CD4-positive, alpha-beta T cell treated with Interleukin-4 for 4 hours (primary cell): ENCODE results near the gene CHMP4B.

Experiments used
- DNase-seq: peaks from one replicate; pipeline ENCODE4 v3.0.0-alpha.2; 2020

Gene CHMP4B

GRCh38 chr20:33841436-33841799 is 30.3 kb downstream of the CHMP4B start:
- no peak for DNase-seq

- no peak for DNase-seq
Measured at GRCh38 chr20:33842346-33842745, 31.2 kb downstream of the CHMP4B start.

DNA sequence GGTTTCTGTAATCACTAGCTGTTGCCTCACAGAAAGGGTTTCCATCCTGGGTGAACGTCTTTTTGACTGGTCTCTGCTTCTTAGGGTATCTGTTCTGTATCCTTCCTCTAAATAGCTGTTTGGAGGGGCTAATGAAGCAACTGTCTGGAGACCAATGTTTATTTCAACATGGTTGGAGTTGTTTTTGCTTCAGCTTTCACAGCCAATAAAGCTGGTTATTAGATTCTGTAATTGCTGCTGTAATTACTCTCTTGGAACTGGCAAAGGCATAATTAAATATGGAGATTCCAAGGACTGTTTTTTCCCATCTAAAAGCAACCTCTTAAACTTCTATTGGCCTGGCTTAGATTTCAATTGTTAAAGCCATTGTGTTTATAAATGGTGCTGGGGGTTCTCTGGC is 31.9 kb downstream of the CHMP4B start:
- no peak for DNase-seq

DNA sequence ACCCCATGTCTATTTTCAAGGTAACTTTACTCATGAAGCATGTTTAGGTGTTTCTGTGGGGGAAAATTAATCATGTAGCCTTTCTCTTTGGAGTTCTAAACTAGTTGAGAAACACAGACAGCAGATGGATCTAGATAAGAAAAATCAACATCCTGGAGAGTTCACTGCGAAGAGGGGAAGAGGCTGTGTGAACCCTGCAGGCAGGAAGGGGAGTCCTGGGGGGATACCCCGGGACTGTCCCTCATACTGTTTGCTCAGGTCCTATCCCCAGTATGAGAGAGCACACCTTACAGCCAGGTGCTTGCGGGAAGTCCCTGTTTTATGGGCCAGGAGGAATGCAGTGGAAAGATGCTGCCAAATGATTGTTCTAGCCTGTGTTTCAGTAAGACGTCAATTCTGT is 32.7 kb downstream of the CHMP4B start:
- DNase-seq: peak; percentile 28

- no peak for DNase-seq
Measured at GRCh38 chr20:33846291-33846935, 35.3 kb downstream of the CHMP4B start.

DNA sequence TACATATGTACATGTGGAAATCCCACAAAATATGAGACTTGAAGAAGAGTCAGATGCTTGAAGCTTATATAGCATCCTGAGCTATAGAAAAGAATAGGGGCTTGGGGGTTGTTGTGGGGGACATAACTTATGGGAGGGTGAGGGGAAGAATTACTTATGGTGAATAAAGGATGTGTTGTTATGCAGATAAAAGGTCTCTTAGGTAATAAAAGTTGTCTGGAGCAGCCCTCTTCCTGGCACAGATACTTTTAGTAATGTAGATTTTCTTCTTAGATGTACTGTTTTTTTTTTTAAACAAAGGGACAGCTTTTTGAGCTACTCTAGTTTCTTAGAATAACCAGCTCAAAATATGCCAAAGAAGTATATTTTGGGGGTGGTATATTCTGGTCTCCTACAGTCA is 35.9 kb downstream of the CHMP4B start:
- DNase-seq: no peak

GRCh38 chr20:33848391-33848790 is 37.2 kb downstream of the CHMP4B start:
- no peak for DNase-seq

DNA sequence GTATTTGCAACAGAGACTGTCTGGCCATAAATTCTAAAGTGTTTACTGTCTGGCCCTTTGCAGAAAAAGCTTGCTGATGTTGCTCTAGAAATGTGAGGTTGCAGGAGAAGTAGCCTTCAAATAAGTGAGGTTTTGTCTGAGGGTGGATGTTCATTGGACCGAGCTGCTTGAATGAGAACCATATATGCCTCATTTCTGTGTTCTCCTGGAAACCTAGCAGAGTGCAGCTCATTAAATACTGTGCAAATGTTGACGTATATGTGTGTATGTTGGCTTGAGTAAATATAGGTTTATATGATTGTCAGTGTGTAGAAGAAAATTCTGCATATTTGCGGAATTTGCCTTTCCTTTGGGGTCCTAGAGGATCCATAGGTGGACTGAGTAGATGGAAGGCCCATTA is 39.0 kb downstream of the CHMP4B start:
- DNase-seq: no peak

DNA sequence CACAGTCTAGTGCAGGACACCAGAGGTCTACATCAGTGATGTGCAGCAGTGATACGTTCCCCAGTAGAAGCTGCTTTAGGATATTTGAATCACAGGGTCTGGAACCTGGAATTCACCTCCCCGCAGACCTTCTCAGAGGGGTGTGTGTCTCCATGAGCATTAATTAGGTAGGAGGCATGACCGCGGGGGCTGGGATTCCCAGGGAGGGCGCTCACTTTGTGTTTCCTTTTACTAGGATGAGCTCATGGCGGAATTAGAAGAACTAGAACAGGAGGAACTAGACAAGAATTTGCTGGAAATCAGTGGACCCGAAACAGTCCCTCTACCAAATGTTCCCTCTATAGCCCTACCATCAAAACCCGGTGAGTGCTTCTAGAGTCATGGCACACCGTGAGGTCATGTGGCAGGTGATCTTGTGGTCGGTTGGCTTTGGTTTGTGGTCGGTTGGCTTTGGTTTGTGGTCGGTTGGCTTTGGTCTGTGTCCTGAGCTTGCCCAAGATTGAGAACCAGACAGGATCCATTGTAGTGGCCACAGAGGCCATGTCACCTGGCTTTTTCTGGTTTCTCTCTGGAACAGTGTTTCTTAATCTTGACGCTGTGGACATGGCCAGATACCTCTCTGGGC is 40.8 kb downstream of the CHMP4B start:
- no peak for DNase-seq

DNA sequence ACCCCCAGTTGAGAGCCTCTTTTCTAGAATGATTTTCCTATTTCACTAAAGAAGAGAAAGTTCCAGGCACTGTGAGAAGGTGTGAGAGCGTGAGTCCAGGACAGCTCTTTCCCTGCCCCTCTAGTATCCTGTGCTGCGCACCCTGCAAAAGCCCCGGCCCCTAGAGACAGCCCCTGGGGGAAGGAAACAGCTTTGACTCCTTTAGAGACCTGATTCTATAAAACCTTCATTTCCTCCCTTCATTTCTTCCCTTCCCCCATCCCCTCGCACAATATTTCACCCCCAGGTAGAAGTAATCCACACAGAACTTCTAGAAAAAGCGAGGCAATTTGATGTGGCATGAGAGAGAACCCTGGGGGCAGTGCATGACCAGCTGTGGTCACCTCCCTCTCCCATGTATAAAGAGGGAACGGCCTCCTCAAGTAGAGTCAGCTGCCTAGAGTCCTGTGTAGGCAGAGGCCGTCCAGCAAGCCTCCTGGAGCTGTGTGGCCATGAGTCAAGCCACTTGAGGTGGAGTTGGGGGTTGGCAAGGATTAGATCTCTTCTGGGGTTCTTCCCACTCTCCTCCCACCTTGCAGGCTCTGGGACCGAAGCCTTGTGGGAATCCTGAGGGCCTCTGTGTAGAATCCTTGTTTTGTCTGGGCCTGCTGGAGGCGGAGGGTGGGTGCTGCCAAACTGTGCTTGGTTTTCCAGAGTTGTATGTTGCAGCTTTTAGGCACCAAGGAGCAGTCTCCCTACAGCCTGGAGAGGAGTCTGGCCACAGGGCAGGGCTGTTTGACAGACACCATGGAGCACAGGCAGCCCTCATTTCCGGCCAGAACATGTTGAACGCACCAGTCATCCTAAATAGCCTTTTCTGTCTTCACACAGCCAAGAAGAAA is 41.7 kb downstream of the CHMP4B start:
- DNase-seq: no peak

DNA sequence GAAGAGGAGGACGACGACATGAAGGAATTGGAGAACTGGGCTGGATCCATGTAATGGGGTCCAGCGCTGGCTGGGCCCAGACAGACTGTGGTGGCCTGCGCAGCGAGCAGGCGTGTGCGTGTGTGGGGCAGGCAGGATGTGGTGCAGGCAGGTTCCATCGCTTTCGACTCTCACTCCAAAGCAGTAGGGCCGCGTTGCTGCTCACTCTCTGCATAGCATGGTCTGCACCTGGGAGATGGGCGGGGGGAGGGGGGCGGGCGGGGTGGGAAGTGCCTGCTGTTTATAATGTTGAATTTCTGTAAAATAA is 42.3 kb downstream of the CHMP4B start:
- no peak for DNase-seq

- no peak for DNase-seq
Measured at GRCh38 chr20:33857722-33858563, 46.8 kb downstream of the CHMP4B start.

- no peak for DNase-seq
Measured at GRCh38 chr20:33858666-33859065, 47.5 kb downstream of the CHMP4B start.

- peak; percentile 4 for DNase-seq
Measured at GRCh38 chr20:33859157-33859695, 48.1 kb downstream of the CHMP4B start.

DNA sequence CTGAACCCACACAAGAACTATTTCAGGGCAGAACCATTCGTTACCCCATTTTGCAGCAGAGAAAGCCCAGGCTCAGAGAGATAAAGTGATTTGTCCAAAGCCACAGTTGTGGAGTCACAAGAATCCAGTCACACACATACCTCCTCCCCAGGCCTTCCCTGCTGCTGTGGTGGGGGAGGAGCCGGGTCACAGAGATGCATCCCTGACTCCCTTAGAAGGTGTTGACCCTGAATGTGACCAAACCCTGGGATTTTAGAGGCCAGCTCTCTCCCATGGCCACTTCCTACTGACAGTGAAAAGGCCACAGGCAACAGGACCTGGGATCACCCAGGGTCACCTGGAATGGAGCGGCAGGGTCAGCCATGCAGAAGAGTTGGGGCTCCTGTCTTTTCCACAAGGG is 48.6 kb downstream of the CHMP4B start:
- DNase-seq: no peak

DNA sequence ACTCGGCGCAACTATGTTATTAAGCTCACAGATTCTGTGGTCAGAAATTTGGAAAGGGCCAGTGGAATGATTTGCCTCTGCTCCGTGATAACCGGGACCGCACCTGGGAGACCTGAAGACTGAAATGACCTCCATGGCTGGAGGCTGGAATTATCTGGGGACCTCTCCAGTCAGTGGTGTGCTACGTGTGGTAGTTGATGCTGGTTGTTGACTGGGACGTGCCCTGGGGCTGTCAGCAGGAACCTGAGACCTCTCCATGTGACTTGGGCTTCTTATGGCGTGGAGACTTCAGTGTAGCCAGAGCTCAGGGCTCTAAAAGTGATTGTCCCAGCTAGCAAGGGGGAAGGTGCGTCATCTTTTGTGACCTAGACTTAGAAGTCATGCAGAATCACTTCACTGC is 50.3 kb downstream of the CHMP4B start:
- DNase-seq: no peak

DNA sequence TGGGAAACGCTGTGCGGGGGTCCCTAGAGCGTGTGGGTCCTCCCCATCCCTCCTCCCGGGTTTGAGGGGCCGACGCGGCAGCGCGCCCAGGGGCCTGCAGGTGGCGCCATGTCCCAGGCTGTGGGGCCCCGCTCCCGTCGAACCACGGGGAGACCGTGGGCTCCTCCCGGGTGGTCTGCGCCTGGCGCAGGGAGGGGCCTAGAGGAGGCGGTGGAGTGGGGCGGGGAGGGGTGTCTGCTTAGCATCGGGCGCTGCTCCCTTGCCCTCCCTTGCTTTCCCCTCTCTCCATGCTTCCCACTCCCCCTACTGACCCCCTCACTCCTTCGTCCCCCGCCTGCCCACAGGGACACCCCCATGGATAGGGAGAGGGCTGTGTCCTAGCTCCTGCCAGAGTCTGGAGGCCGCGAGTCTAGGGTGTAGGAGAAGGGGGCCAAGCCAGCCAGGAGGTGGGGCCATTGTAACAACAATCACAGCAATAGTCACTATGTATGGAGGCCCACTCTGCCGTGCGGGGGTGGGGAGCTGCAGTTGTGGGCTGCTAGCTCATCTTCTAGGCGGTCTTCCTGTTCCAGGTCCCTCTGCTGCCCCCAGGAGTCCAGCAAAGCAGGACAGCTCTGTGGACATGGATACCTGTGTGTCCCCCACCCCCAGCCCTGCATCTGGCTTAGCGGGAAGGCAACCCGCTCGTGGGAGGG is 51.7 kb downstream of the CHMP4B start:
- DNase-seq: peak; percentile 15

DNA sequence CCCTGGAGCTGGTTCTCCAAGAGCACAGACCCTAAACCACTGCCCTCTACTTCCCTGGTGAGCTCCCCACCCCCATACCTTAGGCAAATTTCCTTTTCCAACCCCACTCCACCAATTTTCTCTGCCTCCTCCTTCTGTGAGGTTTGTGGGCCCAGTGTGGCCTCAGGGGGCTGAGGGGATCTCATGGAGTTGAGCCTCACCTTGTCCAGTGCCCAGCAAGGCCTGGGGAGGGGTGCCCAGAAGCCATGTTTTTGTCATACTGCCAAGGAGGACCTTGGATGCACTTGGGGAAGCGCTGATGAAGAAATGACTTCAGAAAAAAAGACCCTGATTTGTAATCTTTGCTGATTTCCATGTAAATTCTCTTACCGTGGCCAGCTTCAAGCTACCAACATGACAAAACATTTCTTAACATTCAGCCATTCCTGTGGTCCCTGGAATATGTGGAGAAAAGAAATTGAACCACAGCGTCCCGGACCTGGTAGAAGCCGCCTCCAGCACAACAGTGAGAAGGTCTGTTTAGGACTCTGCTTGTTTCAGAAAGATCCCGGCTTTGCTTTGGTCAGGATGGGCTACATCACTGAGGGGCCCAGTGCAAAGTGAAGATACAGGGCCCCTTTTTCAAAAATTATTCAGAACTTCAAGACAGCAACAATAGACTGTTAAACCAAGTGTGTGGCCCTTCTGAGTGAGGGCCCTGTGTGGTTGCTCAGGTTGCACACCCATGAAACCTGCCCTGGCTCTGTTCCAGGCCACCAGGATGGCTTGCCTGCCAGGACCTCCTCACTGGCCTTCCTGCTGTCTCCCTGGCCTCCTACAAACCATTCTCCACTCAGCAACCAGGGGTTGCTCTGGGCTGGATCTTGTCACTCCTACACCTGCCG is 52.5 kb downstream of the CHMP4B start:
- DNase-seq: no peak

GRCh38 chr20:33864324-33864963 is 53.3 kb downstream of the CHMP4B start:
- DNase-seq: no peak

- no peak for DNase-seq
Measured at GRCh38 chr20:33865761-33866370, 54.7 kb downstream of the CHMP4B start.
